Astrocyte of the spinal cord (primary cell): ENCODE data around the gene SLC4A1.
A peak's percentile ranks its signal among the peaks of the same experiment; 100 is the strongest.

Experiments used
- DNase-seq: peaks from one replicate; pipeline ENCODE4 v3.0.0; 2011; ENCODE audit warnings: low read depth, low spot score
- H3K4me3 ChIP-seq: 2 replicates; pipeline ENCODE4 v1.5.1; 2011; ENCODE audit warnings: low read depth, mild to moderate bottlenecking, low read length, moderate library complexity
- CTCF ChIP-seq: IDR thresholded peaks from 2 replicates; pipeline ENCODE4 v1.5.1; 2012; ENCODE audit warnings: low read depth, mild to moderate bottlenecking, low read length, inconsistent platforms
- in situ Hi-C: cut with HindIII; loops from 2 replicates; pipeline ENCODE4 v1.10.0; 2017; ENCODE audit warnings: low sequenced_read_pairs

SLC4A1 gene

GRCh38 chr17:44223541-44224071 is 44.3 kb downstream of the SLC4A1 start:
- H3K4me3 ChIP-seq = no peak overlapping the region
- no peak for TF ChIP-seq CTCF
- peak; percentile 50 for DNase-seq
- in situ Hi-C loops = no loop called here

- in situ Hi-C loops = no loop called here
These were observed 45.6 kb downstream of the SLC4A1 start for GRCh38 chr17:44222112-44222869.

DNA sequence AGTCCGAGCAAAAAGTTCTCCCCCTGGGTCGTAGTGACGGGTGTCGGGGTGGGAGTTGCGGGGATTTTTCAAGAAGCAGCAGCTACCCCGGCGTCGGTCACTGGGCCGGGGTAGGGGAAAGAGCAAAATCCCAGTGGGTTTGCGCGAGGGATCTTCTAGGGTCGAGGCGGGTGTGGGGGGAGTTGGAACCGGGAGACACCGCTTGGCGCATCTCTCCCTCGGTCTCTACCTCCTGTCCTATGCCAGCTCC is 46.1 kb downstream of the SLC4A1 start:
- DNase-seq = no peak
- no peak for TF ChIP-seq CTCF
- H3K4me3 ChIP-seq = peak overlapping the region; percentile 81
- in situ Hi-C loops = no loop called here

More at GRCh38 chr17:44222112-44222869, 45.6 kb downstream of the SLC4A1 start:
- DNase-seq = peak; percentile 73
- TF ChIP-seq CTCF = peak; percentile 27
- peak overlapping the region; percentile 81 for H3K4me3 ChIP-seq

GRCh38 chr17:44221084-44221861 is 46.7 kb downstream of the SLC4A1 start:
- TF ChIP-seq CTCF = no peak
- peak overlapping the region; percentile 81 for H3K4me3 ChIP-seq
- peak; percentile 86 for DNase-seq
- in situ Hi-C loops = no loop called here

DNA sequence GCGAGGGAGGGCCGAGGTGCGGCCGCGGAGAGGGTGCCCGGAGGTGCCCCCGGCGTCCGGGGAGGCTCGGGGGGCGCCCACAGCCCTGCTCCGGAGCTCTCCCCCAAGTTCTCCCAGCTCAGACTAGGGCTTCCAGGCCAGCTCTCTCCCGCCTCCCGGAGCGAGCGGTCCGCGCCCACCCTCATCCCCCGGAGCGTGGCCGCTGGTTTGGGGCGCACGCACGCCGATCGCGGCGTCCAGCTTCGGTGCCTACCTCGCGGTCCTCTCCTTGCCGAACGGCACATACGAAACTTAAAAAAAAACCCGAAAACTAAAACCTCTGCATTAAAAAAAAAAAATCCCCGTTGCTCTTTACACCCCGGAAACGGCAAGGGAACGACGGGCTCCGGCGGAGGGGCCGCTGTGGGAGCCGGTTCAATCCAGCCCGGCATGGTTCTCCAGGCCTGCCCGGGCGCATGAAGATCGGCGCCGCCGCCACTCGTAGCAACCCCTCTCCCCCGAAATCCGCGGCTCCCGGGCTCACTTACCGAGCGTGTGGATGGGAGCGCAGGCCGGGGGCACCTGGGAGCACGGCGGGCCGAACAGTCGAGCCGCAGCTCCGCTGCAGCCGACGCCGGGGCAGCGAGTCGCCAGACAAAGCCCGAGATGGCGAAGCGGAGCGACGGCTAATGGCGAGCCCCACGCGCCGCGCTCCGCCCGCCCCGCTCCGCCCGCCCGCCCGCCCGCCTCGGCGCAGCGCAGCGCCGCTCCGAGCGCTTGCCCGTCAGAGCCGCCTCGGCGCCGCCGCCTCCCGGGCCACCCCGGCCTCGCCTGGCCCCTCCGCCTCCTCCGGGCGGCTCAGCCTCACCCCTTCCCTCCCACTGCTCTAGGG is 47.5 kb downstream of the SLC4A1 start:
- DNase-seq = peak; percentile 44
- TF ChIP-seq CTCF = no peak
- H3K4me3 ChIP-seq = peak overlapping the region; percentile 81
- in situ Hi-C loops = no loop called here

GRCh38 chr17:44219616-44220212 is 48.2 kb downstream of the SLC4A1 start, which contains the start of gene UBTF:
TSS of gene UBTF (minus strand) at chr17:44219675. CDS start at chr17:44218229, 1,446 bp downstream.
- H3K4me3 ChIP-seq = peak within 1 kb of the TSS; percentile 81
- DNase-seq = peak; percentile 72
- TF ChIP-seq CTCF = peak; percentile 5
- in situ Hi-C loops = no loop called here
